HepG2 (cell line): ENCODE data around the gene MTRF1.

Experiments used
- CC2D1A ChIP-seq: sonication (generic); formaldehyde crosslinking; IDR thresholded peaks from 2 replicates; pipeline ENCODE4 v1.8.1; 2023; ENCODE audit warnings: mild to moderate bottlenecking, missing genetic modification reagents
- EZH2 ChIP-seq: conservative IDR thresholded peaks from 2 replicates; pipeline ENCODE4 v1.6.1; 2012; ENCODE audit warnings: mild to moderate bottlenecking, low read depth, low read length, moderate library complexity
- JUND ChIP-seq: sonication (generic); formaldehyde crosslinking; IDR thresholded peaks from 2 replicates; pipeline ENCODE4 v1.8.0; 2022; ENCODE audit warnings: mild to moderate bottlenecking, missing genetic modification reagents
- MEF2D ChIP-seq: sonication (generic); formaldehyde crosslinking; IDR thresholded peaks from 2 replicates; pipeline ENCODE4 v1.5.1; 2020; ENCODE audit warnings: mild to moderate bottlenecking, missing genetic modification reagents
- NFYB ChIP-seq: sonication (generic); formaldehyde crosslinking; IDR thresholded peaks from 2 replicates; pipeline ENCODE4 v1.4.0; 2020; ENCODE audit warnings: missing genetic modification reagents
- ZEB1 ChIP-seq: IDR thresholded peaks from 2 replicates; pipeline ENCODE4 v1.6.1; 2012; ENCODE audit warnings: mild to moderate bottlenecking, low read depth, inconsistent platforms; ENCODE audit not compliant: insufficient replicate concordance
- ZNF263 ChIP-seq: sonication (generic); formaldehyde crosslinking; IDR thresholded peaks from 2 replicates; pipeline ENCODE4 v1.4.0; 2020; ENCODE audit warnings: missing genetic modification reagents
- ZNF292 ChIP-seq: sonication (generic); formaldehyde crosslinking; IDR thresholded peaks from 2 replicates; pipeline ENCODE4 v1.8.1; 2022; ENCODE audit warnings: mild to moderate bottlenecking, low read depth, missing genetic modification reagents, borderline replicate concordance
- TF ChIP-seq, protein P1 (sequence below): sonication (generic); formaldehyde crosslinking; IDR thresholded peaks from 2 replicates; pipeline ENCODE4 v1.5.0; 2020; ENCODE audit warnings: mild to moderate bottlenecking, missing genetic modification reagents, moderate library complexity
- TF ChIP-seq, protein P2 (sequence below): sonication (generic); formaldehyde crosslinking; conservative IDR thresholded peaks from 2 replicates; pipeline ENCODE4 v1.4.0; 2020; ENCODE audit warnings: mild to moderate bottlenecking, missing genetic modification reagents, moderate library complexity
- TF ChIP-seq, protein P3 (sequence below): sonication (generic); formaldehyde crosslinking; IDR thresholded peaks from 2 replicates; pipeline ENCODE4 v1.4.0; 2020; ENCODE audit warnings: missing genetic modification reagents
- TF ChIP-seq, protein P4 (sequence below): sonication (generic); formaldehyde crosslinking; IDR thresholded peaks from 2 replicates; pipeline ENCODE4 v1.5.0; 2020; ENCODE audit warnings: mild to moderate bottlenecking, missing genetic modification reagents, borderline replicate concordance
- TF ChIP-seq, protein P5 (sequence below): sonication (generic); formaldehyde crosslinking; IDR thresholded peaks from 2 replicates; pipeline ENCODE4 v1.4.0; 2020; ENCODE audit warnings: missing genetic modification reagents

DNA sequence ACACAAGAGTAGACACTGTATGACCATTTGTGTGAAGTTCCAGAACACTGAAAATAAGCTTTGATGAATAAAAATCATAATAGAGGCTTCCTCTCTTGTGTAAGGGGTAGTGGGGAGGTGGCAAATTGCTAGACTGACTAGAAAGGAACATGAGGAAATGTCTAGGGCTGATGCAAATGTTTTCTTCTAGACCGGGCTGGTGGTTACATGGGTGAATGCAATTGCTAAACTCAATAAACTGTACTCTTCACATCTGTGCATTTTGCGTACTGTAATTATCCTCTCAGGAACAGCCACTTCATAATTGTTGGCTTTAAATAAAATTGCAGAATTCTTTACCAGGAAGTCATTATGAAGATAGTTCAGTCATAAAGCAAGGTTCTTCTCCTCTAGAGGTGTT is 63.9 kb downstream of the MTRF1 start:
- TF ChIP-seq JUND (no peak), ZNF292 (no peak), CC2D1A (CRISPR knock-in tag) (no peak), MEF2D (CRISPR knock-in tag) (no peak), EZH2 (no peak), ZNF263 (no peak), ZEB1 (no peak), NFYB (CRISPR knock-in tag) (no peak)
- TF ChIP-seq, protein P1, sequence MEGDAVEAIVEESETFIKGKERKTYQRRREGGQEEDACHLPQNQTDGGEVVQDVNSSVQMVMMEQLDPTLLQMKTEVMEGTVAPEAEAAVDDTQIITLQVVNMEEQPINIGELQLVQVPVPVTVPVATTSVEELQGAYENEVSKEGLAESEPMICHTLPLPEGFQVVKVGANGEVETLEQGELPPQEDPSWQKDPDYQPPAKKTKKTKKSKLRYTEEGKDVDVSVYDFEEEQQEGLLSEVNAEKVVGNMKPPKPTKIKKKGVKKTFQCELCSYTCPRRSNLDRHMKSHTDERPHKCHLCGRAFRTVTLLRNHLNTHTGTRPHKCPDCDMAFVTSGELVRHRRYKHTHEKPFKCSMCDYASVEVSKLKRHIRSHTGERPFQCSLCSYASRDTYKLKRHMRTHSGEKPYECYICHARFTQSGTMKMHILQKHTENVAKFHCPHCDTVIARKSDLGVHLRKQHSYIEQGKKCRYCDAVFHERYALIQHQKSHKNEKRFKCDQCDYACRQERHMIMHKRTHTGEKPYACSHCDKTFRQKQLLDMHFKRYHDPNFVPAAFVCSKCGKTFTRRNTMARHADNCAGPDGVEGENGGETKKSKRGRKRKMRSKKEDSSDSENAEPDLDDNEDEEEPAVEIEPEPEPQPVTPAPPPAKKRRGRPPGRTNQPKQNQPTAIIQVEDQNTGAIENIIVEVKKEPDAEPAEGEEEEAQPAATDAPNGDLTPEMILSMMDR, result no peak
- TF ChIP-seq, protein P2, sequence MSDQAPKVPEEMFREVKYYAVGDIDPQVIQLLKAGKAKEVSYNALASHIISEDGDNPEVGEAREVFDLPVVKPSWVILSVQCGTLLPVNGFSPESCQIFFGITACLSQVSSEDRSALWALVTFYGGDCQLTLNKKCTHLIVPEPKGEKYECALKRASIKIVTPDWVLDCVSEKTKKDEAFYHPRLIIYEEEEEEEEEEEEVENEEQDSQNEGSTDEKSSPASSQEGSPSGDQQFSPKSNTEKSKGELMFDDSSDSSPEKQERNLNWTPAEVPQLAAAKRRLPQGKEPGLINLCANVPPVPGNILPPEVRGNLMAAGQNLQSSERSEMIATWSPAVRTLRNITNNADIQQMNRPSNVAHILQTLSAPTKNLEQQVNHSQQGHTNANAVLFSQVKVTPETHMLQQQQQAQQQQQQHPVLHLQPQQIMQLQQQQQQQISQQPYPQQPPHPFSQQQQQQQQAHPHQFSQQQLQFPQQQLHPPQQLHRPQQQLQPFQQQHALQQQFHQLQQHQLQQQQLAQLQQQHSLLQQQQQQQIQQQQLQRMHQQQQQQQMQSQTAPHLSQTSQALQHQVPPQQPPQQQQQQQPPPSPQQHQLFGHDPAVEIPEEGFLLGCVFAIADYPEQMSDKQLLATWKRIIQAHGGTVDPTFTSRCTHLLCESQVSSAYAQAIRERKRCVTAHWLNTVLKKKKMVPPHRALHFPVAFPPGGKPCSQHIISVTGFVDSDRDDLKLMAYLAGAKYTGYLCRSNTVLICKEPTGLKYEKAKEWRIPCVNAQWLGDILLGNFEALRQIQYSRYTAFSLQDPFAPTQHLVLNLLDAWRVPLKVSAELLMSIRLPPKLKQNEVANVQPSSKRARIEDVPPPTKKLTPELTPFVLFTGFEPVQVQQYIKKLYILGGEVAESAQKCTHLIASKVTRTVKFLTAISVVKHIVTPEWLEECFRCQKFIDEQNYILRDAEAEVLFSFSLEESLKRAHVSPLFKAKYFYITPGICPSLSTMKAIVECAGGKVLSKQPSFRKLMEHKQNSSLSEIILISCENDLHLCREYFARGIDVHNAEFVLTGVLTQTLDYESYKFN, result no peak
- TF ChIP-seq, protein P3, sequence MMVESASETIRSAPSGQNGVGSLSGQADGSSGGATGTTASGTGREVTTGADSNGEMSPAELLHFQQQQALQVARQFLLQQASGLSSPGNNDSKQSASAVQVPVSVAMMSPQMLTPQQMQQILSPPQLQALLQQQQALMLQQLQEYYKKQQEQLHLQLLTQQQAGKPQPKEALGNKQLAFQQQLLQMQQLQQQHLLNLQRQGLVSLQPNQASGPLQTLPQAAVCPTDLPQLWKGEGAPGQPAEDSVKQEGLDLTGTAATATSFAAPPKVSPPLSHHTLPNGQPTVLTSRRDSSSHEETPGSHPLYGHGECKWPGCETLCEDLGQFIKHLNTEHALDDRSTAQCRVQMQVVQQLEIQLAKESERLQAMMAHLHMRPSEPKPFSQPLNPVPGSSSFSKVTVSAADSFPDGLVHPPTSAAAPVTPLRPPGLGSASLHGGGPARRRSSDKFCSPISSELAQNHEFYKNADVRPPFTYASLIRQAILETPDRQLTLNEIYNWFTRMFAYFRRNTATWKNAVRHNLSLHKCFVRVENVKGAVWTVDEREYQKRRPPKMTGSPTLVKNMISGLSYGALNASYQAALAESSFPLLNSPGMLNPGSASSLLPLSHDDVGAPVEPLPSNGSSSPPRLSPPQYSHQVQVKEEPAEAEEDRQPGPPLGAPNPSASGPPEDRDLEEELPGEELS, result no peak
- TF ChIP-seq, protein P4, sequence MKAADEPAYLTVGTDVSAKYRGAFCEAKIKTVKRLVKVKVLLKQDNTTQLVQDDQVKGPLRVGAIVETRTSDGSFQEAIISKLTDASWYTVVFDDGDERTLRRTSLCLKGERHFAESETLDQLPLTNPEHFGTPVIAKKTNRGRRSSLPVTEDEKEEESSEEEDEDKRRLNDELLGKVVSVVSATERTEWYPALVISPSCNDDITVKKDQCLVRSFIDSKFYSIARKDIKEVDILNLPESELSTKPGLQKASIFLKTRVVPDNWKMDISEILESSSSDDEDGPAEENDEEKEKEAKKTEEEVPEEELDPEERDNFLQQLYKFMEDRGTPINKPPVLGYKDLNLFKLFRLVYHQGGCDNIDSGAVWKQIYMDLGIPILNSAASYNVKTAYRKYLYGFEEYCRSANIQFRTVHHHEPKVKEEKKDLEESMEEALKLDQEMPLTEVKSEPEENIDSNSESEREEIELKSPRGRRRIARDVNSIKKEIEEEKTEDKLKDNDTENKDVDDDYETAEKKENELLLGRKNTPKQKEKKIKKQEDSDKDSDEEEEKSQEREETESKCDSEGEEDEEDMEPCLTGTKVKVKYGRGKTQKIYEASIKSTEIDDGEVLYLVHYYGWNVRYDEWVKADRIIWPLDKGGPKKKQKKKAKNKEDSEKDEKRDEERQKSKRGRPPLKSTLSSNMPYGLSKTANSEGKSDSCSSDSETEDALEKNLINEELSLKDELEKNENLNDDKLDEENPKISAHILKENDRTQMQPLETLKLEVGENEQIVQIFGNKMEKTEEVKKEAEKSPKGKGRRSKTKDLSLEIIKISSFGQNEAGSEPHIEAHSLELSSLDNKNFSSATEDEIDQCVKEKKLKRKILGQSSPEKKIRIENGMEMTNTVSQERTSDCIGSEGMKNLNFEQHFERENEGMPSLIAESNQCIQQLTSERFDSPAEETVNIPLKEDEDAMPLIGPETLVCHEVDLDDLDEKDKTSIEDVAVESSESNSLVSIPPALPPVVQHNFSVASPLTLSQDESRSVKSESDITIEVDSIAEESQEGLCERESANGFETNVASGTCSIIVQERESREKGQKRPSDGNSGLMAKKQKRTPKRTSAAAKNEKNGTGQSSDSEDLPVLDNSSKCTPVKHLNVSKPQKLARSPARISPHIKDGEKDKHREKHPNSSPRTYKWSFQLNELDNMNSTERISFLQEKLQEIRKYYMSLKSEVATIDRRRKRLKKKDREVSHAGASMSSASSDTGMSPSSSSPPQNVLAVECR, result no peak
- TF ChIP-seq, protein P5, sequence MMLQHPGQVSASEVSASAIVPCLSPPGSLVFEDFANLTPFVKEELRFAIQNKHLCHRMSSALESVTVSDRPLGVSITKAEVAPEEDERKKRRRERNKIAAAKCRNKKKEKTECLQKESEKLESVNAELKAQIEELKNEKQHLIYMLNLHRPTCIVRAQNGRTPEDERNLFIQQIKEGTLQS, result no peak
